Eye (tissue), 1 donor: Measurements from ENCODE around the gene ABCF2.
A peak's percentile ranks its signal among the peaks of the same experiment; 100 is the strongest.

Source experiments
- DNase-seq: peaks from one replicate; pipeline ENCODE4 v3.0.0-alpha.2; 2015

The ABCF2 gene

GRCh38 chr7:151168003-151168786, 58.8 kb downstream of the ABCF2 start:
- peak; percentile 64 for DNase-seq

- peak; percentile 61 for DNase-seq
Measured at GRCh38 chr7:151167197-151167961, 59.6 kb downstream of the ABCF2 start, which contains the start of gene GBX1. TSS of gene GBX1 (minus strand) at chr7:151167694. CDS start at chr7:151167548, 146 bp downstream.

GRCh38 chr7:151166629-151167196, 60.3 kb downstream of the ABCF2 start:
- no peak for DNase-seq
